ENCODE data around the gene MAPK8IP1.

Gene MAPK8IP1

DNA sequence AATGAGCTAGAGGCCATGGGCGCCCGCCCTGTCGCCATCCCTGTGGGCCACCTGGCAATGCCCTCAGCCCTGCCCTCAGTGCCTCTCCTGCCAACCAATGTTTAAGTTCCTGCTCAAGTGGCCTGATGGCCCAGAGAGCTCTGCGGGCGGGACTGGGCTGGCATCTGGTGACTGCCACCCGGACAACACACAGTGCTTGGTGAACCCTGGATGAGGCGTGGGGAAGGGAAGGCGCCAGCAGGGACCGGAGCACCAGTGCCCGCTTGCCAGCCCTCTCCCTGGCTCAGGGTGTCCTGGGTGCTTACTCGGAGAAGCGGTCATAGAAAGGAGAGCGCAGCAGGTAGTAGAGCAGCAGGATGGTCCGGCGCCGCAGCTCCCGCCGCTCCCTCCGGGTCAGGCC is 28.1 kb downstream of the MAPK8IP1 start:
- no peak for DNase-seq

DNA sequence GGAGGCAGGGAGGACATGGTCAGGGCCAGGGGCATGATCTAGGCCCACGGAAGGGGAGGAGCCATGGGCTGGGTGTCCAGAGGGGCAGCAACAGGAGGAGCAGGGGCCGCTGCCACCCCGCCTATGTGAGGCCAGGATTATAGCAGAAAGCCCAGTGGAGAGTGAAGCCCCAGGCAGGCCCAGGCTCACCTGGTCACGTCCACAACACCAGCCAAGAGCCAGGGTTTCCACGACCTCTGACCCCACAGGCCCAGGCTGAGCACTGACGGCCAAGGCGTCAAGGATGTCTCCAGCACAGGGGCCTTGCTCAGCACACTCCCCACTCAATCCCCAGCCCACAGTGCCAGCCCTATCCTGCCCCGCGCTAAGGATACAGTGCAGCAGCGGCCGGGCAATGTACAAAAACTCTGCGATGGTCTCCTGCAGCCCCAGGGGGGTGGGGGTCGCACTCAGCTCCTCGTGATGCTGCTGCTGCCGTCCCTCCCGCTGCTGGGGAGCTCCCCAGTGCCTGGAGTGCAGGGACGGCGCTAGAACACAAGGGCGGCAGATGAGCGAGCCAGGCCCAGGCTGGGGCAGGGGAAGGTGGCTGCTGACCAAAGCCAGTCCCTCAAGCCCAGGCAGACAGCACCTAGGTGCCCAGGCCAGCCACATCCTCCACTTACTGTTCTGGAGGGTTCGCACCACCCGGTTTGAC is 28.6 kb downstream of the MAPK8IP1 start:
- no peak for DNase-seq

GRCh38 chr11:45915446-45915845 is 30.0 kb downstream of the MAPK8IP1 start:
- DNase-seq: no peak

GRCh38 chr11:45917286-45917622 is 31.8 kb downstream of the MAPK8IP1 start:
- no peak for DNase-seq

- peak; percentile 98 for DNase-seq
These were observed 32.3 kb downstream of the MAPK8IP1 start, which contains the start of gene PEX16 for GRCh38 chr11:45917623-45918330. Gene PEX16, minus strand, starts transcription at chr11:45917877. Its CDS starts 66 bp downstream, at chr11:45917811.

GRCh38 chr11:45918331-45918941 is 33.0 kb downstream of the MAPK8IP1 start:
- peak; percentile 31 for DNase-seq

GRCh38 chr11:45918962-45919675 is 33.7 kb downstream of the MAPK8IP1 start:
- DNase-seq: no peak

DNA sequence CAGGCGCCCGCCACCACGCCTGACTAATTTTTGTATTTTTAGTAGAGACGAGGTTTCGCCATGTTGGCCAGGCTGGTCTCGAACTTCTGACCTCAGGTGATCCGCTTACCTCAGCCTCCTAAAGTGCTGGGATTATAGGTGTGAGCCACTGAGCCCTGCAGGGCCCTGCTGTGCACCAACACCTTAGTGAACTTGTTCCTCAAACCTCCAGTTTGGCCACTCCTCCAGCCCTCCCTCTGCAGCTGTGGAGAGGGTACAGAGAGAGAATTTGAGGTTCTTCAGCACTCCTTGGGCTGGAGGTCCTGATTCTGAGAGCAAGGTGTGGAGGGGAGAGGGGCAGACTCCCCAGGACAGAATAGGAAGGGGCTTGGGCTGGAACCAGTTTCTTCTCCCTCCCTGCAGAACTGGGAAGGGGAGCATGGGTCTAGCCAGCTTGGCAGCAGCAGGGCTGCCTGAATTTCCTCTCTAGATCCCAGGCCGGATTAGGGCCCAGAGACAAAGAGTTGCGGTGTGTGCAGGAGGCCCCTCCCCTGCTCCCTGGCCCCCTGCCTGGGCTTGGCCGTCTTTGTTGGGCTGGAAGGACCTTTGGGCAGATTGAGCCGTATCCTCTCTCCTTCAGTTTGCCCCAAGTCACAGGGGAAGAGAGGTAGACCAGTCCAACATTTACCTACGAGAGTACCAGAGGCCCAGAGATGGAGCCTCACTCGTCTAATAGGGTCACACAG is 34.5 kb downstream of the MAPK8IP1 start:
- DNase-seq: no peak

- DNase-seq: no peak
These were observed 35.4 kb downstream of the MAPK8IP1 start for GRCh38 chr11:45920531-45921477.

DNA sequence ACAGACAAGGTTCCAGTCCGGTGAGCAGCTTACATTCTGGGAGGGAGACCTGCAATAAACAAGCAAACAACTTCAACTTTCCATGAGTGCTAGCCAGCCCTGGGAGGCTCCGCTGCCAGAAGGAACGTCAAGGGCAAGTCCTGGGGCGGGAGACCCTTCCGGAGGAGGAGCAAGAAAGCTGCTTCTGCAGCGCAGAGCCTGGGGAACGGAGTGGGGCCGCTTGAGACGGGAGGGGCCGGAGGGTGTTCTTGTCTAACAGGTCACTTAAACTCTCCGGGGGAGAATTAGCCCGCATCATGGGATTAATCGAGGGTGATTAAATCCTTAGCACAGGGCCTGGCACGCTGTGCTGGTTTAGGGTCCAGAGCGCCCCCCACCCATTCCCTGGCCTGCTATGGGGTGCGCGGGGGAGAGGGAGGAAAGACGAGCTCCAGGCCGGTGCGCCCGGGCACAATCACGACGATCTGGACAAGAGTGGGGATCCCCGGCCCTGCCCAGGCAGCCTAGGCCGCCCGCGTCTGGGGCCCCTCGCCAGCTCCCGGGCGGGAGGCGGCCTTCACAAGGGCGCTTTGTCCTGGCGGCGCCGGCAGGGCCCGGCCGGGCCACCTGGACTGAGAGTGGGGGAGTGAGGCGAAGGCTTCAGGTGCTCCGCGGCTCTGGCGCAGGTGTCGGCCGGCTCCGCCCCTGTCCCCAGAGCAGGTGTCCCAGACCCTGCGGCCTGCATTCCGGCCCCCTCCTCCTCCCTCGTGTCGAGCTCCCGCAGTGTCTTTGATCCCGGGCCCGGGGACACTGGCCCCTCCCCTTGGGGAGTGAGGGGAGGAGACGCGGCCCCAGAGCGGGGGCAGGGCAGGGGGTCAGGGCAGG is 36.3 kb downstream of the MAPK8IP1 start:
- DNase-seq: no peak

DNA sequence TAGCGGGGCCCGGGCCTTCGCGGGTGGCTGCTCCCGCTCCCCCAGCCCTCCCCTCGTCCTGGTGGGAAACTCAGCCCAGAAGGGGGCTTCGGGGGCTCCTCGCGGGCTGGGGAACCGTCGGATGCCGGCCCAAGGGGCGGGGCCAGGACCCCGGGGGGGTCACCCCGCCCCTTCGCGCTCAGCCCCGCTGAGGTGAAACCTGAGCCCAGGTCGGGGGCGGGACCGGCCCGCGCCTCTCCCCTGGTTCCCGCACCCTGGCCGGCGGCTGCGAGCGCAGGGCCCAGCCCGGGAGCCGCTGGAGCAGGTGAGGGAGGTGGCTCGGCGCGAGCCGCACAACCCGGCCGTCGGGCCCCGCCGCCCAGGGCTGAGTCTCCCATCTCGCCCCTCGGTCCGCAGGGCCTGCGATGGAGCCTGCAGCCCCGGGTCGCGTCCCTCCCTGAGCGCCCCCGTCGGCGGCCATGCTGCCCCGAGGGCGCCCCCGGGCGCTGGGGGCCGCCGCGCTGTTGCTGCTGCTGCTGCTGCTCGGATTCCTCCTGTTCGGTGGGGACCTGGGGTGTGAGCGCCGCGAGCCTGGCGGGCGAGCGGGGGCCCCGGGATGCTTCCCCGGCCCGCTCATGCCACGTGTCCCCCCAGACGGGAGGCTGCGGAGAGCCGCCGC is 37.1 kb downstream of the MAPK8IP1 start, which contains the start of gene LARGE2:
TSS of gene LARGE2 (plus strand) at position 232 of the 658 bp plus-strand sequence. CDS start at position 459, 227 bp downstream.
- DNase-seq: no peak

- DNase-seq: no peak
These were observed 38.8 kb downstream of the MAPK8IP1 start for GRCh38 chr11:45924036-45924915.

GRCh38 chr11:45924927-45925326 is 39.5 kb downstream of the MAPK8IP1 start:
- DNase-seq: no peak

DNA sequence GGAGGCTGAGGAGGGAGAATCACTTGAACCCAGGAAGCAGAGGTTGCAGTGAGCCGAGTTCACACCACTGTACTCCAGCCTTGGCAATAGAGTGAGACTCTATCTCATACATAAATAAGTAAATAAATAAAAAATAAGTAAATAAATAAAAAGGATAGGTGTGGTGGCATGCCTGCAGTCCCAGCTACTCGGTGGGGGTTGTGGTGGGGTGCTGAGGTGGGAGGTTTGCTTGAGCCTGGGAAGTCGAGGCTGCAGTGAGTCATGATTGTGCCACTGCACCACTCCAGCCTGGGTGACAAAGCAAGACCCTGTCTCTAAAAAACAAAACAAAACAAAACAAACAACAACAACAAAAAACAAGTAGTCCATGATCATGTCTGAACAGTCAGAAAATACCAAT is 40.1 kb downstream of the MAPK8IP1 start:
- no peak for DNase-seq

GRCh38 chr11:45926001-45926401 is 40.5 kb downstream of the MAPK8IP1 start:
- no peak for DNase-seq

DNA sequence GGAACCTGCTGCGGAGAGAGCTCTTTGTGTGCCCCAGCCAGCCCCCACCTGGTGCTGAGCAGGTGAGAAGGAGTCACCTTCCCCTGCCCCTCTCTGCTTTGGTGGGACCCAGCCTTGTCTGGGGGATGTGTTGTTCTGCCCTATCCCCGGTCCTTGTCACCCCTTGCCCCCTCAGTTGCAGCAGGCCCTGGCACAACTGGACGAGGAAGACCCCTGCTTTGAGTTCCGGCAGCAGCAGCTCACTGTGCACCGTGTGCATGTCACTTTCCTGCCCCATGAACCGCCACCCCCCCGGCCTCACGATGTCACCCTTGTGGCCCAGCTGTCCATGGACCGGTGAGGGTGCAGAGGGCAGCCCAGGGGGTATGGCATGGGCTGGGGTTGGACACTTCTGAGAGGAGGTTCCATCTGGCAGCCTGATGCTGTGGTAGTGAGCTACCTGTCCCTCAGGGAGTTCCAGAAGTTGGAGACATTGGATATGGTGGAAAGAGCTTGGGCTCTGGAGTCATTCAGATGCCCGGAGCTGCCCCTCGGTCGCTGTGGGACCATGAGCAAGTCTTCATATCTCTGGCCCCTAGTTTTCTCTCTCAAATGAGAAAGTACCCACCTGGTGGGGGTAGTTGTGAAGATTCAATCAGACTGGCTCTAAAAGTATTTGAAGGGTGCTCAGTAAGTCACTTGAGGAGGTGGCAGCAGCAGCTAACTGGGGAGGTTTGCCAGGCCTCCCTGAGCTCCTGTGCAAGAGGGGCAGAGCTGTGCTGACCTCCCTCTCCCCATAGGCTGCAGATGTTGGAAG is 41.3 kb downstream of the MAPK8IP1 start:
- no peak for DNase-seq

DNA sequence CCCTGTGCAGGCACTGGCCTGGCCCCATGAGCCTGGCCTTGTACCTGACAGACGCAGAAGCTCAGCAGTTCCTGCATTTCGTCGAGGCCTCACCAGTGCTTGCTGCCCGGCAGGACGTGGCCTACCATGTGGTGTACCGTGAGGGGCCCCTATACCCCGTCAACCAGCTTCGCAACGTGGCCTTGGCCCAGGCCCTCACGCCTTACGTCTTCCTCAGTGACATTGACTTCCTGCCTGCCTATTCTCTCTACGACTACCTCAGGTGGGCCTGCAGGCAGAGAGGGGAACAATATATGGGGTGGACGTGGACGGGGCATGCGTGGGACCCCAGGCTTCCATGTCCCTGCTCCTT is 41.9 kb downstream of the MAPK8IP1 start:
- no peak for DNase-seq
